ENCODE measurements around the gene OR5AL1.
"Not testable (repeated sequence)": the region's sequence is repeated elsewhere in the genome, so short reads cannot be mapped to it uniquely, and the experiment has no call there.

Gene OR5AL1

DNA sequence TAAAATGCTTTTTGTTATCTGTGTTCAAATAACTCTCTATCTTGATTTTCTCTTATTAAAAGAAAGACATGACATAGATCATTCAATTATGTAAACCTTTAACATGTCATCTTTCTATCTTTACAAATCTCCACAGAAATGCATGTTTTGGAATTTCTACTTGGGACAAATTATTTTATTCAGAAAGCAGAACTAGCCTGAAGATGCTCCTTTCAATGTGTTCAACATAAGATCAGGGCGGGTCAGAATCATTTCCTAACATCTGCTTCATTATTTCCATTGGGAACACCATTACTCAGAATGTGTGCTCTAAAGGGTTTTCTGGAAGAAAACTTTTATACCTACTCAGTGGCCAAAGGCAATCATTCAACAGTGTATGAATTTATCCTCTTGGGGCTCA lies at the start of gene OR5AL1:
Gene OR5AL1, plus strand, starts transcription at position 301 of the 400 bp plus-strand sequence.
- DNase-seq = no peak

DNA sequence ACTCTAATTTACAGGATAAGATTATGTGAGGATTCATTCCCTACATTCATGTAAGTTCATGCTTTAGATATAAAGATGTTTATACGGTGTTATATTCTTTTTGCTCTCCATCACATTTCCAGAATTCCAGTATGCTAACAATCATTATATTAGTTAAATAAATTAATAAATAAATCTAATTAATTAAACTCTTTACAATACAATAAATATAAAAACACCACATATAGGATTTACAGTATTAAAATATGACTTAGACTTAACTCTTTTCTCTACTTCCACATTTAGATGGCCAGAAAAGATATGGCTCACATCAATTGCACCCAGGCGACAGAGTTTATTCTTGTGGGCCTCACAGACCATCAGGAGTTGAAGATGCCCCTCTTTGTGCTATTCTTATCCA lies 37.2 kb upstream of the OR5AL1 start, which contains the start of gene OR8U1:
Gene OR8U1, plus strand, starts transcription at position 301 of the 400 bp plus-strand sequence. Its CDS starts 0 bp downstream, at position 301.
- no peak for DNase-seq

DNA sequence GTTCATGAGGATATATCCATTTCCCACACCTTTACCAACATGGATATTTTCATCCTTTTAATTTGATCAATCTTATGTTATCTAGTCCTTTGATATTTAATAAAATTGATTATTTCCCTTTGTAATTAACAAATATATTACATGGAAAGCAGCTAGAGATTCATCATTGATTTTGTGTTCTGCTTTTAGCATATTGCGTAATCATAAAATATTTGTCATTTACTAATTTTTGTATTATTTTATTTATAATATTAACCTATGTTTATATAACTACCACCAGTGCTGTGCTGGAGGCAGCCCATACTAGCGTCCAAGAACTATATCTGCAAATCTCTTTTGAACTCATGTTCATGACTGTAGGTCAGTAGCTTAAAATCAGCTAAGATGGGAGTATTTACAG lies 32.4 kb upstream of the OR5AL1 start:
- no peak for DNase-seq

DNA sequence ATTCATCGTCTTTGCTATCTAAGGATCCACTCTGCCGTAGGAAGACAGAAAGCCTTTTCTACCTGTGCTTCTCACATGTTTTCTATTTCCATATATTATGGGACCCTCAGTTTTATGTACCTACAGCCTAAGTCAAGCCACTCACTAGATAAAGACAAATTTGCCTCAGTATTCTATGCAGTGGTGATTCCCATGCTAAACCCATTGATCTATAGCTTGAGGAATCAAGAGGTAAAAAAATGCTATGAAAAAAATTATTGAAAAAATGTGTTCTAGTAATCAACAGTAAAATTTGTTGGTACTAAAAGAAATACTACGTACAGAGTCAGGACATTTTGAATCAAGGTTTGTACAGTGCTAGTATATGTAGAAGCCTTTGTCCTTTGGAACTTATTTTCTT lies 18.1 kb upstream of the OR5AL1 start:
- DNase-seq = no peak

DNA sequence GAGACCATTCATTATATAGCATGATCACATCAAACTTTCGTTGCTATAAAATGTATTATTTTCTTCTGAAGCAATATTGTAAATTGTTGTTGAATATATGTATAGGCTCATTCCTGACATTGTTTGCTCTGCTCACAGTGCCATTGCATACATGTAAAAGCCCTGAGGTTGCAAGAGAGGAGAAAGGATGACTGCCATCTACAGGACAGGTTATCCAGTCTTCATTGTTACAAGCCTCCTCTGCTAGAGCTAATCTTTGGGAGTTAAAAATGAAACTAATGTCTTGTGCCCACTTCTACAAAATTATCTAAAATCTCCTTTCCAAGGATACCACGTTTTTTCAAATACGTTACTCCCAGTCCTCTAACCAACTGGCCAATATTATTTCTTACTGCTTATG lies 16.4 kb upstream of the OR5AL1 start:
- no peak for DNase-seq

DNA sequence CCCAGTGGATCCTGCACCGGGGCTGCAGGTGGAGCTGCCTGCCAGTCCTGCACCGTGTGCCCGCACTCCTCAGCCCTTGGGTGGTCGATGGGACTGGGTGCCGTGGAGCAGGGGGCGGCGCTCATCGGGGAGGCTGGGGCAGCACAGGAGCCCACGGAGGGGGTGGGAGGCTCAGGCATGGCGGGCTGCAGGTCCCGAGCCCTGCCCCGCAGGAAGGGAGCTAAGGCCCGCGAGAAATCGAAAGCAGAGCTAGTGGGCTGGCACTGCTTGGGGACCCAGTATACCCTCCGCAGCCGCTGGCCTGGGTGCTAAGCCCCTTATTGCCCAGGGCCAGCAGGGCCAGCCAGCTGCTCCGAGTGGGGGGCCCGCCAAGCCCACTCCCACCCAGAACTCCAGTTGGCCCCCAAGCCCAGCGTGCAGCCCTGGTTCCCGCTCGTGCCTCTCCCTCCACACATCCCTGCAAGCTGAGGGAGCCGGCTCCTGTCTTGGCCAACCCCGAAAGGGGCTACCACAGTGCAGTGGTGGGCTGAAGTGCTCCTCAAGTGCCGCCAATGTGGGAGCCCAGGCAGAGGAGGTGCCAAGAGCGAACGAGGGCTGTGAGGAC lies 10.5 kb upstream of the OR5AL1 start:
- DNase-seq = not testable (repeated sequence)

DNA sequence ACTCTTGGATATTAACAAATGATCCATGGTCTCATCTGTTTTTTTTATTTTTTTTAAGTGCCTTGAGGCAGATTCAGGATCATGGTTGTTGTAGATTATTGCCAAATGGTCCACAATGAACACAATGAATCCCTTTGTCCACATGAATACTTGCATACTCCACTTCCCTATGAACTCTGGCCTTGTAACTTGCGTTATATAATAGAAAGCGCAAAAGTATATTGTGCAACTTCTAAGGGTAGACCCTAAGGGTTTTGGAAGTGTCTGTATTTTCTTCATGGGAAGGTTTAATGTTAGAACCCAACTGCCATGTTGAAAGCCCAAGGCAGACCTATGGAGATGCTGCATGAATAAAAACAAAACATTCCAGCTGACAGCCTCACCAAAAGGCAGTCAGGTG lies 8.1 kb upstream of the OR5AL1 start:
- no peak for DNase-seq

DNA sequence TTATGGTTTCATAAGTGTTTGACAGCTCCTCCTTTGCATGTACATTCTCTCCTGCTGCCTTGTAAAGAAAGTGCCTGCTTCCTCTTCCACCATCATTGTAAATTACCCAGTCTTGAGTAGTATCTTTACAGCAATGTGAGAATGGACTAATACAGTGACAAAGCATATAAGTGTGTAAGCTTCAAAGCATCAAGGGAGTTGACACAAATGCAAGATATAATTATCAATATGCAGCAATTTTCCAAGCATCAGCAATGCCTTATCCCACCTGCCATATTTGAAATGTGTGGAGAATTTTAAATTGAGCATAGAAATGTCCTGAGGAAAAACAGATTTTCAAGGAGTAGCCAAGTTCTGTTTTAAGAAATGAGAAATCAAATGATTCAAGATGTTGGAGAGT lies 1.7 kb upstream of the OR5AL1 start:
- DNase-seq = no peak

DNA sequence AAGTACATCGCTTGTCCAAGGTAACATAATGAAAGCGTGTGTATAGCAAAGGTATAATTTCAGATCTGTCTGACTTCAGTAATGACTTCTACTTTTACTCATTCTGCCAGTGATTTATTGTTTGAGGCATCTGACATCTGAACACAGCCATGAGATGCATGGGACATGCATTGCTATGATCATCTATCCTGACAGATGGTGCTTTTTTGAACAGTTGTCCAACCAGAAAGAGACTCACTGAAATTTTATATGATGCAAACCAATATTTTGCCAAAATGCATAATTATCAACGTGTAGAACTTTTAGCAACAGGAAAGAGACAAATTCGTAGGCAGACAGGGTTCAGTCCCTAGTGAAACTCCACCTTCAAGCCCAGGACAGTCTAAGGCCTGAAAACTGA lies 41.0 kb downstream of the OR5AL1 start:
- DNase-seq = no peak

DNA sequence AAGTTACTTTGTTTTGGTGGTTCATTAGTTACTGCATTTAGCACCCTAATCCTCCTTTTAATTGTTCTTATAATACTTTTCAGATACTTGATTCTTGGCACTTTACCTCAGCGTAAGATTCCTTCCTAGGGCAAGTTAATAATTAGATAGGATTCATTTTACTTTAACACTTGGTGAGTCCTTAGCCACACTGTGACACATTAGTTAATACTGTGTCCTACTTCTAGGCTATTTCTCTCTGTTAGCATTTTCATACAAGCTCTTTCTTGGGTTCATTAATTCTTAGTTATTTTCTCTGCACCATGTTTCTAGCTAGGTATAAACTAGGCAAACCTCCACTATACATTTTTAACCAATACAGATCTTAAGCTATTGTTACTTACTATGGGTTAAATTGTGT lies 44.6 kb downstream of the OR5AL1 start:
- no peak for DNase-seq

Measured in CD4-positive, alpha-beta T cell treated with Interleukin-15 for 1 hour (primary cell).